ENCODE measurements around the gene IFIT5.

Gene IFIT5

DNA sequence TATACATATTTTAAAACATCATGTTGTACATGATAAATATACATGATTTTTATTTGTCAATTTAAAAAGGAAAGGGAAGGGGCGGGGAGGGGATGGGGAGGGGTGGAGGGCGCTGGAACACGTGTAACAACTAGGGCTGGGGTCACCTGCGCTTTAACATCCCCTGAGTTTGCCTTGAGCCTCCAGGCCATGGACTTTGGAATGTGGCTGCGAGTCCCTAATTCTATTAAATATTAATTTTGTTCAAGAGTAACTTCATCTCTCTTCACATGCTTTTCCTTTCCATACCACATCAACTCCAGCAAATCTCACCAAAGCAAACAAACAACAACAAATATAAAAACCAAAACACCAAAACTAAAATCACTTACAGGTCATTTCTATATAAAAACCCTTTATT is 10.6 kb downstream of the IFIT5 start:
- H3K4me2 ChIP-seq (ENCODE audit: low read depth, low read length, poor library complexity, severe bottlenecking): no peak overlapping the region
- no peaks in the 10 kb centered on the region for H3K36me3 ChIP-seq (ENCODE audit: insufficient read depth, low read length)
- H3K79me2 ChIP-seq (ENCODE audit: insufficient read depth, low read length): no peaks in the 10 kb centered on the region

DNA sequence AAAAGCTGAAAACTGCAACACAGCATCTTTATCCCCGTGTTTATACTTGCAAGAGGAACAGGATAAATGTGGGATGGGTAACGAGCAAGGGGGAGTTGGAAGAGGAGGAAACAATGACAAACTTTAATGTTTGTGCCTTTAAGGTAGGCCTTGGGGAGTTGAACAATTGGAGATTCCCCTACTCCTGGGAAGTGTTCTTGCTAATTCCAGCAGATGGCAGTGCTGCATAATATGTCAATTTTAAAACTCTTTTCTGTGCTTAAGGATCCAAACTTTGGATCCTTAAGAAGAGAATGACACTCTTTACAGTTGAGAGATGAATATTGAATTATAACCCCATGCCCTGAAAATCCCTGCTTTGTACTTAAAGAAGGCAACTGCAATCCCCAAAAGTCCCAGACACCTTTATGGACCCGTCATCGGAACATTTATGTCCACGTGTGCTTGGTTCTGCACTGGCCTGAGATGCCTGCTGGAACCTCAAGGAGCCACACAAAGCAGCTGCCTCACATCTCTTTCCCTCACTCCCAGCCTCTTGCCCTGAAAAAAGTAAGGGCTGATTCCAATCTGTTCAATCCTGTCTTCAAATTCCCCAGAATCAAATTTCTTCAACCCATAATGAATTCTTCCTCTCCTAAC is 12.0 kb downstream of the IFIT5 start:
- no peaks in the 10 kb centered on the region for H3F3A ChIP-seq (ENCODE audit: low read depth)
- H3K9me2 ChIP-seq (replicated peaks; ENCODE audit: low read depth, low read length): no peaks in the 10 kb centered on the region
- H3K9ac ChIP-seq (ENCODE audit: low read depth, low read length, poor library complexity, severe bottlenecking): no peak overlapping the region
- H3K4me2 ChIP-seq (ENCODE audit: low read depth, low read length, poor library complexity, severe bottlenecking): no peak overlapping the region
- H3K27me3 ChIP-seq (ENCODE audit: insufficient read depth, low read length, poor library complexity, severe bottlenecking): no peaks in the 10 kb centered on the region
- H3K79me2 ChIP-seq (ENCODE audit: insufficient read depth, low read length): no peaks in the 10 kb centered on the region
- H4K20me1 ChIP-seq (ENCODE audit: insufficient read depth, low read length, poor library complexity, severe bottlenecking): no peaks in the 10 kb centered on the region
- peak overlapping the region; percentile 44; the same call in 1 of the 2 replicates for H2AFZ ChIP-seq (ENCODE audit: low read length)
- no peaks in the 10 kb centered on the region for H3K9me3 ChIP-seq (ENCODE audit: insufficient read depth, low read depth, low read length)
- H3K36me3 ChIP-seq (ENCODE audit: insufficient read depth, low read length): no peaks in the 10 kb centered on the region
- no peak overlapping the region for H3K4me3 ChIP-seq (ENCODE audit: low read length, poor library complexity, severe bottlenecking)
- no peaks in the 10 kb centered on the region for H3K4me1 ChIP-seq (ENCODE audit: insufficient read depth, low read length, poor library complexity, severe bottlenecking)
- TF ChIP-seq EZH2phosphoT487 (IDR thresholded peaks at IDR 0.05; ENCODE audit: borderline replicate concordance) (no peak), CTCF (conservative IDR thresholded peaks at IDR 0.05; ENCODE audit: low read length) (peak; percentile 87)

More for the DNA sequence above, 10.6 kb downstream of the IFIT5 start:
- H2AFZ ChIP-seq (ENCODE audit: low read length): no peak overlapping the region
- no peaks in the 10 kb centered on the region for H3K9me2 ChIP-seq (replicated peaks; ENCODE audit: low read depth, low read length)
- H4K20me1 ChIP-seq (ENCODE audit: insufficient read depth, low read length, poor library complexity, severe bottlenecking): no peaks in the 10 kb centered on the region
- H3K4me1 ChIP-seq (ENCODE audit: insufficient read depth, low read length, poor library complexity, severe bottlenecking): no peaks in the 10 kb centered on the region
- H3K9me3 ChIP-seq (ENCODE audit: insufficient read depth, low read depth, low read length): no peaks in the 10 kb centered on the region
- H3K27me3 ChIP-seq (ENCODE audit: insufficient read depth, low read length, poor library complexity, severe bottlenecking): no peaks in the 10 kb centered on the region
- no peak overlapping the region for H3K4me3 ChIP-seq (ENCODE audit: low read length, poor library complexity, severe bottlenecking)
- H3K9ac ChIP-seq (ENCODE audit: low read depth, low read length, poor library complexity, severe bottlenecking): no peak overlapping the region
- H3F3A ChIP-seq (ENCODE audit: low read depth): no peaks in the 10 kb centered on the region
- TF ChIP-seq EZH2phosphoT487 (IDR thresholded peaks at IDR 0.05; ENCODE audit: borderline replicate concordance): no peak

GRCh38 chr10:89427629-89428028 is 13.3 kb downstream of the IFIT5 start:
- no peaks in the 10 kb centered on the region for H3F3A ChIP-seq (ENCODE audit: low read depth)
- no peaks in the 10 kb centered on the region for H4K20me1 ChIP-seq (ENCODE audit: insufficient read depth, low read length, poor library complexity, severe bottlenecking)
- no peaks in the 10 kb centered on the region for H3K36me3 ChIP-seq (ENCODE audit: insufficient read depth, low read length)
- no peak for TF ChIP-seq EZH2phosphoT487 (IDR thresholded peaks at IDR 0.05; ENCODE audit: borderline replicate concordance)
- no peak for TF ChIP-seq CTCF (conservative IDR thresholded peaks at IDR 0.05; ENCODE audit: low read length)
- no peaks in the 10 kb centered on the region for H3K4me1 ChIP-seq (ENCODE audit: insufficient read depth, low read length, poor library complexity, severe bottlenecking)
- H3K79me2 ChIP-seq (ENCODE audit: insufficient read depth, low read length): no peaks in the 10 kb centered on the region
- no peaks in the 10 kb centered on the region for H3K9me3 ChIP-seq (ENCODE audit: insufficient read depth, low read depth, low read length)
- no peak overlapping the region for H3K4me3 ChIP-seq (ENCODE audit: low read length, poor library complexity, severe bottlenecking)
- no peak overlapping the region for H3K9ac ChIP-seq (ENCODE audit: low read depth, low read length, poor library complexity, severe bottlenecking)
- no peaks in the 10 kb centered on the region for H3K9me2 ChIP-seq (replicated peaks; ENCODE audit: low read depth, low read length)
- H3K27me3 ChIP-seq (ENCODE audit: insufficient read depth, low read length, poor library complexity, severe bottlenecking): no peaks in the 10 kb centered on the region
- H3K4me2 ChIP-seq (ENCODE audit: low read depth, low read length, poor library complexity, severe bottlenecking): no peak overlapping the region
- H2AFZ ChIP-seq (ENCODE audit: low read length): no peak overlapping the region

GRCh38 chr10:89428877-89429276 is 14.5 kb downstream of the IFIT5 start:
- Histone ChIP-seq H3K4me3 (ENCODE audit: low read length, poor library complexity, severe bottlenecking) (no peak overlapping the region), H3K4me2 (ENCODE audit: low read depth, low read length, poor library complexity, severe bottlenecking) (no peak overlapping the region), H3K9me3 (ENCODE audit: insufficient read depth, low read depth, low read length) (no peaks in the 10 kb centered on the region), H2AFZ (ENCODE audit: low read length) (no peak overlapping the region), H3K36me3 (ENCODE audit: insufficient read depth, low read length) (no peaks in the 10 kb centered on the region), H3K9me2 (replicated peaks; ENCODE audit: low read depth, low read length) (no peaks in the 10 kb centered on the region), H3K9ac (ENCODE audit: low read depth, low read length, poor library complexity, severe bottlenecking) (no peak overlapping the region), H3F3A (ENCODE audit: low read depth) (no peaks in the 10 kb centered on the region), H3K79me2 (ENCODE audit: insufficient read depth, low read length) (no peaks in the 10 kb centered on the region), H3K4me1 (ENCODE audit: insufficient read depth, low read length, poor library complexity, severe bottlenecking) (no peaks in the 10 kb centered on the region), H3K27me3 (ENCODE audit: insufficient read depth, low read length, poor library complexity, severe bottlenecking) (no peaks in the 10 kb centered on the region), H4K20me1 (ENCODE audit: insufficient read depth, low read length, poor library complexity, severe bottlenecking) (no peaks in the 10 kb centered on the region)
- TF ChIP-seq CTCF (conservative IDR thresholded peaks at IDR 0.05; ENCODE audit: low read length): no peak
- TF ChIP-seq EZH2phosphoT487 (IDR thresholded peaks at IDR 0.05; ENCODE audit: borderline replicate concordance): no peak
